ENCODE data around the gene PUDP. TPM values are rescaled to one million over a fixed set of nuclear protein-coding genes. Genes with fewer than 3 reads are reported as not detected.

PUDP gene
- total RNA-seq, 1 experiment from 2014 or later = 20.3 TPM

DNA sequence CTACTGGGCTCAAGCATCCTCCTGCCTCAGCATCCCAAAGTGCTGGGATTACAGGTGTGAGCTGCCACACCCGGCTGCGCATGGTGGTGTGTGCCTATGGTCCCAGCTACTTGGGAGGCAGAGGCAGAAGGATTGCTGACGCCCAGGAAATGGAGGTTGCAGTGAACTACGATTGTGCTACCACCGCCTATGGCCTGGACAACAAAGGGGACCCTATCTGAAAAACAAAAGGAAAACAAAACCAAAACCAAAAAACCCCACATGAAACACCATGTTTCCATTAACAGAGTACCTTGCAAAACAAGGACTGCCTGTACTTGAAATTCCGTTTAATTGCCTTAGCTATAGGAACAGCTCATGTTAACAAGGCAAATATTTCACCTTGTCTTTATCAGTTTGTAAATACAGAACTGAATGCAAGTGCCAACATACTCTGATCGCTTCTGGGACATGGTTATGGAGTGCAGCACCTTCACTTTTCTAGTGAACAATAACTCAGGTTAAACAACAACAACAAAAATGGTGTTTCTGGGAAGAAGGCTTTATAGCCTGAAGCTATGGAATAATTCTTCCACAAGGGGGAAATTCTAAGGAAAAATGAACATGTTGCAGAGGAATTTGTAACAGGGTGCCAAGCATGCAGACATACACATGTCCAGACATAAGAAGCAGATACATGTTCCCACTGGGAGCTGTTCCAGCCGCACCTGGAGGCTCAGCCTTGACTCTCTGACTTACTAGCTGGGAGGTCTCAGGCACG is 73.6 kb downstream of the PUDP start:
- no peak overlapping the region for H3K27ac ChIP-seq (ENCODE audit: low read depth, low read length)
- no peaks in the 10 kb centered on the region for H3K4me1 ChIP-seq (ENCODE audit: control insufficient read depth in 1 of 2, insufficient read depth in 2 of 2, low read length in 2 of 2)
- POLR2A ChIA-PET = no interaction called here
- intact Hi-C loops (cut with micrococcal nuclease) = no loop called here
- no peaks in the 10 kb centered on the region for H3K79me2 ChIP-seq (ENCODE audit: insufficient read depth, low read length)
- TF ChIP-seq CBX3 (IDR thresholded peaks at IDR 0.05; ENCODE audit: low read depth) (no peak), CEBPB (IDR thresholded peaks at IDR 0.05; ENCODE audit: low read depth) (no peak), ZNF274 (IDR thresholded peaks at IDR 0.05; ENCODE audit: low read depth, low read length) (no peak), POLR2A (IDR thresholded peaks at IDR 0.05; ENCODE audit: borderline replicate concordance, extremely low read depth, insufficient read depth, insufficient read length) (no peak), YY1 (IDR thresholded peaks at IDR 0.05; ENCODE audit: extremely low read depth, insufficient replicate concordance, low read depth, low read length) (no peak), SIN3A (IDR thresholded peaks at IDR 0.05; ENCODE audit: low read depth) (no peak), EZH2phosphoT487 (IDR thresholded peaks at IDR 0.05; ENCODE audit: borderline replicate concordance) (no peak), SRF (IDR thresholded peaks at IDR 0.05; ENCODE audit: low read depth) (no peak), FOSL1 (IDR thresholded peaks at IDR 0.05; ENCODE audit: low read depth) (no peak), POLR2AphosphoS5 (IDR thresholded peaks at IDR 0.05; ENCODE audit: low read depth, low read length) (no peak), ELF1 (IDR thresholded peaks at IDR 0.05; ENCODE audit: borderline replicate concordance, low read depth) (no peak), RAD21 (IDR thresholded peaks at IDR 0.05; ENCODE audit: low read depth) (no peak), ZFX (IDR thresholded peaks at IDR 0.05) (no peak)
- TF ChIP-seq, protein P1, sequence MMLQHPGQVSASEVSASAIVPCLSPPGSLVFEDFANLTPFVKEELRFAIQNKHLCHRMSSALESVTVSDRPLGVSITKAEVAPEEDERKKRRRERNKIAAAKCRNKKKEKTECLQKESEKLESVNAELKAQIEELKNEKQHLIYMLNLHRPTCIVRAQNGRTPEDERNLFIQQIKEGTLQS (IDR thresholded peaks at IDR 0.05) = no peak
- TF ChIP-seq, protein P2, sequence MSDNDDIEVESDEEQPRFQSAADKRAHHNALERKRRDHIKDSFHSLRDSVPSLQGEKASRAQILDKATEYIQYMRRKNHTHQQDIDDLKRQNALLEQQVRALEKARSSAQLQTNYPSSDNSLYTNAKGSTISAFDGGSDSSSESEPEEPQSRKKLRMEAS (IDR thresholded peaks at IDR 0.05) = no peak
- TF ChIP-seq, protein P3, sequence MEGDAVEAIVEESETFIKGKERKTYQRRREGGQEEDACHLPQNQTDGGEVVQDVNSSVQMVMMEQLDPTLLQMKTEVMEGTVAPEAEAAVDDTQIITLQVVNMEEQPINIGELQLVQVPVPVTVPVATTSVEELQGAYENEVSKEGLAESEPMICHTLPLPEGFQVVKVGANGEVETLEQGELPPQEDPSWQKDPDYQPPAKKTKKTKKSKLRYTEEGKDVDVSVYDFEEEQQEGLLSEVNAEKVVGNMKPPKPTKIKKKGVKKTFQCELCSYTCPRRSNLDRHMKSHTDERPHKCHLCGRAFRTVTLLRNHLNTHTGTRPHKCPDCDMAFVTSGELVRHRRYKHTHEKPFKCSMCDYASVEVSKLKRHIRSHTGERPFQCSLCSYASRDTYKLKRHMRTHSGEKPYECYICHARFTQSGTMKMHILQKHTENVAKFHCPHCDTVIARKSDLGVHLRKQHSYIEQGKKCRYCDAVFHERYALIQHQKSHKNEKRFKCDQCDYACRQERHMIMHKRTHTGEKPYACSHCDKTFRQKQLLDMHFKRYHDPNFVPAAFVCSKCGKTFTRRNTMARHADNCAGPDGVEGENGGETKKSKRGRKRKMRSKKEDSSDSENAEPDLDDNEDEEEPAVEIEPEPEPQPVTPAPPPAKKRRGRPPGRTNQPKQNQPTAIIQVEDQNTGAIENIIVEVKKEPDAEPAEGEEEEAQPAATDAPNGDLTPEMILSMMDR (IDR thresholded peaks at IDR 0.05 in 2 of 3, conservative IDR thresholded peaks at IDR 0.05 in 1 of 3; ENCODE audit: borderline replicate concordance in 1 of 3, insufficient read depth in 1 of 3, low read depth in 2 of 3, low read length in 2 of 3) = no peak
- no peak overlapping the region for H3K9ac ChIP-seq (ENCODE audit: low read length)
- RAD21 ChIA-PET (ENCODE audit: low non-redundant PET in 1 of 2, low total read pairs in 2 of 2, uncharacterized antibody in 2 of 2, unreplicated experiment in 2 of 2) = no interaction called here
- H3K4me3 ChIP-seq (replicated peaks in 1 of 2; ENCODE audit: low read depth in 1 of 2, low read length in 2 of 2) = no peak overlapping the region
- H3K36me3 ChIP-seq (ENCODE audit: control insufficient read depth in 1 of 2, insufficient read depth in 2 of 2, low read length in 2 of 2) = no peaks in the 10 kb centered on the region
- H4K20me1 ChIP-seq (ENCODE audit: insufficient read depth) = no peaks in the 10 kb centered on the region
- ATAC-seq = no peak
- no peak for DNase-seq (ENCODE audit: low read depth, low spot score)
- BruUV-seq (replicated peaks) = no TSS peak
- no peaks in the 10 kb centered on the region for H3K27me3 ChIP-seq (ENCODE audit: insufficient read depth, low read length)
- CTCF ChIA-PET = no interaction called here
- no peaks in the 10 kb centered on the region for H3K9me3 ChIP-seq (ENCODE audit: control insufficient read depth in 1 of 2, insufficient read depth in 1 of 2, low read depth in 1 of 2, low read length in 2 of 2)
- no peak overlapping the region for H2AFZ ChIP-seq (ENCODE audit: low read depth, low read length, poor library complexity, severe bottlenecking)
- H3K4me2 ChIP-seq (ENCODE audit: low read length) = no peak overlapping the region
- H3K9me2 ChIP-seq (ENCODE audit: insufficient read depth) = no peaks in the 10 kb centered on the region

Measured in HCT116 (cell line).